SKM-1 treated with dmso at 0.1 percent for 144 hours (cell line): ENCODE measurements around the gene CD200.
A peak's percentile ranks its signal among the peaks of the same experiment; 100 is the strongest.

Experiments
- DNase-seq: peaks from one replicate; lab custom pipeline; 2025; ENCODE audit not compliant: unreplicated experiment; lab: John Stamatoyannopoulos, UW

The CD200 gene

GRCh38 chr3:112333002-112333380 is at the start of gene CD200:
CD200 (plus strand) TSS chr3:112333156; CDS start chr3:112333213, 57 bp downstream.
- DNase-seq: no peak

GRCh38 chr3:112289011-112289410 is 43.9 kb upstream of the CD200 start:
- no peak for DNase-seq

- peak; percentile 55 for DNase-seq
These were observed 39.3 kb upstream of the CD200 start, which contains the start of gene SLC9C1 for GRCh38 chr3:112293368-112294321. SLC9C1 (minus strand) TSS chr3:112294216; CDS start chr3:112286791, 7,425 bp downstream.

DNA sequence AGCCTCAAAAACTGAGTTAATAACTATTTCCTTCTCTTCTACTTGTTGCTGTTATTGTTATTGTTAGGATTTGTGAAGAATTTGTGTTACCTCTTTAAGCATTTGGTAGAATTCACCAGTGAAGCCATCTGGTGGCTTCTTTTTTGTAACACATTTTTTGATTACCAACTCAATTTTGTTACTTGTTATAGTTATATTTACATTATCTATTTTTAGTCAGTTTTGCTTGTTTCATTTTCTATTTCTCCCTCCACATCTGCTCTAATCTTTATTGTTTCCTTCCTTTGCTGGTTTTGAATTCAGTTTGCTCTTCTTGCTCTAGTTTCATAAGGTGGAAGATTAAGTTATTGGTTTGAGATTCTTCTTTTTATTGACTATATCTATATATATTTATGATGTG is 35.2 kb upstream of the CD200 start:
- DNase-seq: no peak

- DNase-seq: no peak
These were observed 34.2 kb upstream of the CD200 start for GRCh38 chr3:112298781-112299180.

- no peak for DNase-seq
These were observed 30.7 kb upstream of the CD200 start for GRCh38 chr3:112302150-112302830.

- no peak for DNase-seq
These were observed 29.8 kb upstream of the CD200 start for GRCh38 chr3:112302881-112303763.

DNA sequence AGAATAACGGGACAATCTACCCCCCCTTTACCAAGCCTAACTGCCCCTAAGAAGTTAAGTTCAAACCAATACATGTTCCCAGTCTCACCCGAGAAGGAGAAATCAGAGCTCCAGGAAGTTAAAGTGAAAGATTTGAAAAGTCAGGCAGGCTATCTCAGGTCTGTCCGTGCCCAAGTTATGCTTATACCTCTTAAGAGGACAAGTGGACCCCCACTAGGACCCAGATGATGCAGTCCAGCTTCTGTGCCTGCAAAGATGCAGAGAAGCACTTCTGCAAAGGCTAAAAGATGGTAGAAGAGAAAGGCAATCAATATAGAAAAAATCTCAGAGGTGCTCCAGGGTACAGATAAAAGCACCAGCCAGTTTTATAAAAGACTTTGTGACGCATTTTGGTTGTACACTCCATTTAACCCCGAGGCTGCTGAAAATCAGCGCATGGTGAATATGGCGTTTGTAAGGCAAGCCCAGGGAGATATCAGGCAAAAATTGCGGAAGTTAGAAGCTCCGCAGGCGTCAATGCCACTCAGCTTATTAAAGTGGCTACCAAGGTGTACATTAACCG is 29.1 kb upstream of the CD200 start:
- DNase-seq: no peak

DNA sequence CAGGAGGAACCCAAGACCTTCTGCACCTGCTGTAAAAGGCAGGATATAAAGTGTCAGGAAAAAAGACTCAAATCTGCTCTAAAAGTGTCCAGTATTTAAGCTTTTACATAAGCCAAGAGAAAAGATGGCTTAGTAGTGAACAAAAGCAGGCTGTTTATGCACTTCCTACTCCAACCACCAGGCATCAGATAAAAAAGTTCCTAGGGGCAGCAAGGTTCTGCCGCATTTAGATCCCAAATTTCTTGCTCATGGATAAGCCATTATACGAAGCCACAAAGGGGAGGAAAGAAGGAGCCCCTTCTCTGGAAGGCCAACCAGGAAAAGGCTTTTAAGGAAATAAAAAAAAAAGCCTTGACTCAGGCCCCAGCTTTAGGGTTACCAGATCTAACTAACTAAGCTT is 28.3 kb upstream of the CD200 start:
- DNase-seq: no peak

GRCh38 chr3:112306825-112307224 is 26.1 kb upstream of the CD200 start:
- DNase-seq: no peak

DNA sequence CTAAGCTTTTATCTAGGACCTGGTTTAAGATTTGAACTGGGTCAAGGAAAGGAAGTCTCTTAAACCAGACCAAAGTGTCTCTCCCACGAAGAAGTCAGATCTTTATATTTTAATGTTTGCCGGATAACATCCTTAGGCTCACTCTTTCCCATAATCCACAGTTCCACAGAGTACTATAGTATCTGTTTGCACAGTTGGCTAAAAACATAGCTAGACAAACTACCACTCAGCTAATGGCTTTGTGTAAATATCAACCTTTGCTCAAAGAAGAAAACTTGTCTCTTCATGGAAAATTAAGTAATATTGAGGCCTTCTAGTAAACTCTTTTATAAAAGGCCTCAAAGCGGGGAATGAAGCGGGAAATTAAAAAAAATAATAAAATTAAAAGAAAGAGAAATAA is 25.4 kb upstream of the CD200 start:
- DNase-seq: no peak

DNA sequence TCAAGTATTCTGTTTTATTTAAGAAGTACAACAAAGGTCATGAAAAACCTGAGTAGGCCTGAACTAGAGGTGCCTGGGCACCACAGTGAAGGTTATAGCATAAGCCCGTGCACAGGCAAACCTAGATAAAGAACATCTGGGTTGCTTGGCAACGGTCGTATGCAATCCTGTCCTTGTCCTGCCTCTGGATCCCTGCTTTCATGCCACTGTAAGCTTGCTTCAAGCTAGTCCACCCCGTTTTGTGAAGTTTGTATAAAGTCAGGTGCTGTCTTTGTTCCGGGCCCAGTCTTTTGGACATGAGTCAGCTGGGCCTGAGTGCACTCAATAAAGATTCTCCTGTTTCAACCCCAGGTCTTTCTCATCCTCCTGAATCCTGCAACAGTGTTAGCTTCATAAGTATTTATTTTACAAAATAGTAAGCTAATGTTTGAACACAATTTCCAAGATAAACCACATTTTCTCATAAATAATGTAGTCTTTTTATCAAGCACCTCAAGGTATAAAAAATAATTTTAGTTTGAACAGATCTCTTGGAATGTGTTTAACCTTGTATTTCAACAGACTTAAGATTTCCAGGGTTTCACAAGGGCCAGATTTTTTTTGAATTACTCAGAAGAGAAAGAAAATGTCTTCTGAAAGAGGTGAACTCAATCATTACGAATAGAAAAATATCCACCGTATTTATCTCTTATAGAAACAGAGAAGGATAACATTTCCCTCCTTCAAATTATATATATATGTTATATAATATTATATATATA is 24.6 kb upstream of the CD200 start:
- DNase-seq: no peak

- DNase-seq: peak; percentile 25
These were observed 18.3 kb upstream of the CD200 start for GRCh38 chr3:112314649-112315048.

DNA sequence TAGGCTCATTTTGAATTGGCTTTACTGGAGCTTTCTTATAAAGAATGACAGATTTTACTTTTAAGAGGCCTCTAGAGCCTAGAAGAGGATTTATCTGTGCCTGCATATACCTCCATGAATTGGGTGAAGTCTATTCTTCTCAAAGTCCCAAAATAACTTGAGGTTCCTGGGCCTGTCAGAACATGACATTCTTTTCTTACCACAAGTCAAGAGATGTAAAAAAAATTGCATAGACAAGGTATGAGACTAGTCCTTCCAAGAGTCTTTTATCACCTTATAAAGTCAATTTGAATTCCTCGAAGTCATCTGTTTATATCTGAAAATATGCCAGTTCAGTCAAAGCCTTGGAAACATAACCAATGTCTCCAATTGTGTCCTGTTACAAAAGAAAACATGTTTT is 17.2 kb upstream of the CD200 start:
- no peak for DNase-seq

GRCh38 chr3:112319516-112320276 is 13.3 kb upstream of the CD200 start:
- DNase-seq: no peak

- peak; percentile 5 for DNase-seq
These were observed 12.3 kb upstream of the CD200 start for GRCh38 chr3:112320691-112321090.

DNA sequence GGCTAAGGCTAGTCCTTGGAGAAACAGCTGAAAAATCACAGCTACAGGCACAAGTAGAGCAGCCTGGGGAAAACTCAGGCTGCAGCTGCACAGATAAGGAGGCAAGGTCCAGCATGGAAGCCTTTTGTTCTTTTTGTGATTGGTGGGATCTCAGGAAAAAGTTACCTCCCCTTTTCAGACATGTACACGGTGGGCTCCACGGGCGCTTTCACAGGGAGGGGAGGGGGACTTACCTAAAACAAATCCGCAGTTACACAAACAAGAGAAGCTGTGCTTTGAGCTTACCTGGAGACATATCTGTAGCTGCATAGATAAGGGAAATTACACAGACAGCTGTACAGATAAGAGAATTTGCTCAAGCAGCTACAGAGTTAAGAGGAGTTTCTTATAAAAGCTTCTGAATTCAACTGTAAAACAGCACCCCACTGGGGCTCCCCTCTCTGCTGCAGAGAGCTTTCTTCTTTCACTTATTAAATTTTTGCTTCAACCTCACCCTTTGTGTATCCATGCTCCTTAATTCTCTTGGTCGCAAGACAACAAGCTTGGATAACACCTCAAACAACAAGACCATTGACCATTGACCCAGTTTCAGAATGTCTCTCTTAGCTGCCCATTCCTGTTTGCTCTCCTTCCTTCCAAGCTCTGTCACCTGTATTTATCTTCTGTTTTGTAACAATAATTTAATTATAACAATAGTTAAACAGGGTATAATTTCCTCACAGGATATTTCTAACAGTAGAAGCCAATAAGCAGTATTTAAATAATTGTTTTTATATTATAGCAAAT is 10.9 kb upstream of the CD200 start:
- DNase-seq: no peak

DNA sequence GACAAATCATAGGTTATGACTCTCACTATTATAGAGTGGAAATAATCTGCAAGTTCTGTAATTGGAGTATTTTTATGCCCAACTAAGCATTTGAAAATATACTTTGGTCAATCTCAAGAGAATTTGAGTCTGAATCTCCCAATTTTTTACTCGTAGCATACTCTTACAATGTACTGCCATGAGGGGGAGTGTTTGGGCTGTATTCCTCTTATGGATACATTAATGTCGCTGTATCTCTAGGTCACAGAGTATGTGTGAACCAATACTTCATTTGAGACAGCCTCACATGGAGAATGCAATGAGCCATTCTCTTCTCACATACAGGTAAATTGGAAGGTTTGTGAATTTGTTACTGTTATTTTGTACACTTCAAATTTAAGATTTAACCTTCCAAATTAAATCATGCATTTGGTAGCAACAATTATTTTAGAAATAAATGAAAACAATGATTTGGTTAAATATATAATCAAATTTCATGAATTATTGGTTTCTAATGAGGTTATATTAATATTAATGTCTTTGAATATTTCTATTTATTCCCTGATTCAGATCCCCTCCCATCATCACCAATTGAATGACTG is 5.5 kb upstream of the CD200 start:
- peak; percentile 74 for DNase-seq
